Measurements from ENCODE around the gene TRRAP. TPM values are rescaled to one million over a fixed set of nuclear protein-coding genes. Genes with fewer than 3 reads are reported as not detected.

TRRAP gene
- total RNA-seq, 4 donors from 2014 or later = 27.2 to 35.8 (median 30.1) TPM

DNA sequence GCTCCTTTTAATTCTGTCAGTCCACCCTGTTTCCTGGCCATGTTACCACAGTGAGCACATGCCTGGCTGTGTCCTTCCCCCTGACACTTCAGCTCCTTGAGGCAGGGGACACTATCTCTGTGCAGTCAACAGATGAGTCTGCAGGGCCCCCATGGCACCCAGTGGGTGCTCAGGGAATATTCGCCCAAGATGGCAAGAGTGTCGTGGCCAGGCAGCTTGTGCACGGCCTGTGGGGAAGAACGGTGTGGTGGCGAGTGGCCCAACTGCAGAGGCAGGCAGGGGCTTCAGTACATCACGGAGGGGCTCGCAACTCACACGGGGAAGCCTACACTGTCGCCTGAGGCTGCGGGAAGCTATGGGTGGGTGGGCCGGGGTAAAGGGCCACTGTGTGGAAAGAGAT is 91.1 kb downstream of the TRRAP start:
- no peak for DNase-seq (ENCODE audit: low spot score)
- ATAC-seq (ENCODE audit: low FRiP score) = no peak
- TF ChIP-seq, protein P1, sequence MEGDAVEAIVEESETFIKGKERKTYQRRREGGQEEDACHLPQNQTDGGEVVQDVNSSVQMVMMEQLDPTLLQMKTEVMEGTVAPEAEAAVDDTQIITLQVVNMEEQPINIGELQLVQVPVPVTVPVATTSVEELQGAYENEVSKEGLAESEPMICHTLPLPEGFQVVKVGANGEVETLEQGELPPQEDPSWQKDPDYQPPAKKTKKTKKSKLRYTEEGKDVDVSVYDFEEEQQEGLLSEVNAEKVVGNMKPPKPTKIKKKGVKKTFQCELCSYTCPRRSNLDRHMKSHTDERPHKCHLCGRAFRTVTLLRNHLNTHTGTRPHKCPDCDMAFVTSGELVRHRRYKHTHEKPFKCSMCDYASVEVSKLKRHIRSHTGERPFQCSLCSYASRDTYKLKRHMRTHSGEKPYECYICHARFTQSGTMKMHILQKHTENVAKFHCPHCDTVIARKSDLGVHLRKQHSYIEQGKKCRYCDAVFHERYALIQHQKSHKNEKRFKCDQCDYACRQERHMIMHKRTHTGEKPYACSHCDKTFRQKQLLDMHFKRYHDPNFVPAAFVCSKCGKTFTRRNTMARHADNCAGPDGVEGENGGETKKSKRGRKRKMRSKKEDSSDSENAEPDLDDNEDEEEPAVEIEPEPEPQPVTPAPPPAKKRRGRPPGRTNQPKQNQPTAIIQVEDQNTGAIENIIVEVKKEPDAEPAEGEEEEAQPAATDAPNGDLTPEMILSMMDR (IDR thresholded peaks at IDR 0.05) = no peak

DNA sequence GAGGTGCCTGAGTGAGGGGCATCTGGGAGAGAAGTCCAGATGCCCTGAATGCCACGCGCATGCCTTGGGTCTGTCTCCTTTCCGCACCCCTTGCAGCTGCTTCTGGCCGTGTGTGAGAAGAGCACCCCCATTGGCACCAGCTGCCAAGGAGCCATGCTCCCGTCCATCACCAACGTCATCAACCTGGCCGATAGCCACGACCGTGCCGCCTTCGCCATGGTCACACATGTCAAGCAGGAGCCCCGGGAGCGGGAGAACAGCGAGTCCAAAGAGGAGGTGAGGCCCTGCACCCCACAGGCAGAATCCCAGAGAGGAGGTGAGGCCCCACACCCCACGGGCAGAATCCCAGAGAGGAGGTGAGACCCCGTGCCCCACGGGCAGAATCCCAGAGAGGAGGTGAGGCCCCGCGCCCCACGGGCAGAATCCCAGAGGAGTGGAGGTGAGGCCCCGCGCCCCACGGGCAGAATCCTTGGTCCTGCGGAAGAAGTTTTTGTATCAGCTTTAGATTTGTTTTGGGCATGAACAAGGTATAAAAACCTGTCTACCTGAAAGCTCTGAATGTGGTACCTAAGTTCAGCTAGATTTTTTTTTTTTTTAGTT is 91.8 kb downstream of the TRRAP start:
- no peak for ATAC-seq (ENCODE audit: low FRiP score)
- DNase-seq (ENCODE audit: low spot score) = no peak
- TF ChIP-seq, protein P1 (IDR thresholded peaks at IDR 0.05) = no peak

DNA sequence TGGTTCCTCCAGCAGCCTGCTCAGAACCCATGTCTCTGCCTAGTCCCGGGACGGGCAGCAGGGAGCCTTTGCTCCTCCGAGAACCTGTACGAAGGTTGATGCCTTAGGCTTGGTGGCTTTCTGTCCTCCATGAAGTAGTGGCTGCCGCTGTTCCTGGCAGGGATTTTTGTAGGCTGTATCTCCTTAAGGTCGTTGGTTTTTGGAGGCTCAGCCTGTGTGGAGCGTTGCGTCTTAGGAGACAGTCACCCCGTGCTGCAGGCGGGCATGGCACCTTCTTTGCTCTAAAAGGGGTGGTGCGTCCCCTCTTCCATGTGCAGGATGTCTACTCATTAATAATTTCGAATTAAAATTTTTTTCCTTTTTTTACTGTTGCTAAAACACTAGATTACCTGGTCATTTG is 92.5 kb downstream of the TRRAP start:
- ATAC-seq (ENCODE audit: low FRiP score) (no peak), DNase-seq (ENCODE audit: low spot score) (no peak)
- TF ChIP-seq, protein P1 (IDR thresholded peaks at IDR 0.05) = no peak

DNA sequence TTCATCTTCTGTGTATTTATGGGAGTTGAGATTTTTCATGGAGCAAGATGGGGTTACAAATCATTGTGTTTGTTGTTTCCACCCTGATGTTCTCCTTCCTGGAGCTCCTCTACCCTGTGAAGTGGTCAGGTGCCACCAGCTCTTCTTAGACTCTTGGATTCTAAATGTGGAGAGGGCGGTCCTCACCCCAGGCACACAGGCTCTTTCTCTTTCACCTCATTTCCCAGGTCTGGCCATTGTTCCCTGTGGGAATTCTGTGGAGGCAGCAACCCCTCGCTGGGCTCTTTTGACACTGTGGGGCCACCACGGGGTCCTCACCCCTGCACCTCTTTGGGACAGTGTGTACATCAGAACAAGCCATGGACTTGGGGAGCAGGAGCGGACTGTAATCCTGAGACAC is 95.9 kb downstream of the TRRAP start:
- ATAC-seq (ENCODE audit: low FRiP score) (no peak), DNase-seq (ENCODE audit: low spot score) (no peak)
- TF ChIP-seq, protein P1 (IDR thresholded peaks at IDR 0.05) = no peak

DNA sequence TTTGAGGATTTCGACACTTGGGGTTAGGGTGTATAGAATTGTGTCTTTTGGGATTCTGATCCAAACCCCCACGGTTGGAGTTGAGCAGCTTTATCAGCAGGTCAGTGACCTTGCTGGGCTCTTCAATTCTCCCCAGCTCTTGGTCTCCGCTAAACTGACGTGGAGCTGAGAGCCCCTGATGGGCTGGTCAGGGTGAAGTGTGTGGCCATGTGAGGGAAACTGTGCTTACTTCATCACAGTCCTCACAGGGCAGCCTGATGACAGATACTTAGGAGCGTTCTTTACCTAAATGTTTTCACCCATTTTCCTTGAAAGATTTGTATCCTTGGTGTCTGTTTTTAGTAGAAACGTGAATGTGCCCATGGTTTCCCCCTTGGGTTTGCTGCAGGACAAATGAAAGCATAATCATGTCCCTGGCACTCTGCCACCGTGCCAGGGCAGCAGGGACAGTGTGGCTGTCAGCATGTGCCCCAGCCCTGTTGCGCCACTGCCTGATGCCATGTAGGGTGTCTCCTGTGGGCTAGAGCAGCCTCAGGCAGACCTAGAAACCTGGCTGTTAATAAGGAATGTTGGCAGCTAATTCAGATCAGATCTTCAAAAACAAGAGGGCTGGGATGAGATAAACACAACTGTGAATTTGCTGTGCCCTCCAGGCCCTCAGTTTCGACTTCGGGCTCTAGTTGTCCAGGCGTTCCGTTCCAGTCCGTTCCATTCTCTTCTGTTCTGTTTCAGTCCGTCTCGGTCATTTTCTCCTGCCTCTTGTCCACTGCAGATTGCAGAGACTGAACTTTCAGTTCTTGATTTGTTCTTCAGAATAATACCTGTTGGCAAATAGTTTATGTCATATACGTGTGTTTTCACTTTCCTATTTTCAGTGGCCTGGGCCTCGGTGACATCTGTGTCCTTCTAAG is 96.8 kb downstream of the TRRAP start:
- ATAC-seq (ENCODE audit: low FRiP score) = no peak

DNA sequence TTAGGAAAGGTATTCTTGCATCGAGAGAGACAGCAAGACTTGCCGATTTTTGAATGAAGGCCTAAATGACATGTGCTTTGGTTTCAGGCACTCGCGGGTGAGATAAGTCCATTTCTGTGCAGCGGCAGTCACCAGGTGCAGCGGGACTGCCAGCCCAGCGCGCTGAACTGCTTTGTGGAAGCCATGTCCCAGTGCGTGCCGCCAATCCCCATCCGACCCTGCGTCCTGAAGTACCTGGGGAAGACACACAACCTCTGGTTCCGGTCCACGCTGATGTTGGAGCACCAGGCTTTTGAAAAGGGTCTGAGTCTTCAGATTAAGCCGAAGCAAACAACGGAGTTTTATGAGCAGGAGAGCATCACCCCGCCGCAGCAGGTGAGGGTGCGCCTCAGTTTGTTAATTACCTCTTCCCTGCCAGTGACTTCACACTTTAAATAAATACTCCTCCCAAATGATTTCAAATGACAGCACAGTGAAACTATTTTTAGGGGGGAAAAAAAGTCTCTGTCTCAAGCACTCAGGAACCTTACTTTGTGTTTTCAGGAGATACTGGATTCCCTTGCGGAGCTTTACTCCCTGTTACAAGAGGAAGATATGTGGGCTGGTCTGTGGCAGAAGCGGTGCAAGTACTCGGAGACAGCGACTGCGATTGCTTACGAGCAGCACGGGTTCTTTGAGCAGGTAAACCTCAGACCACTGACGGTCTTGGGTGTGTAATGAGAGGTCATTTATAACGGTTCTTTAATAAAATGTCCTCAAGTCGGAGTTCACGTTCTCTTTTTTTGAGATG is 98.3 kb downstream of the TRRAP start:
- TF ChIP-seq, protein P1 (IDR thresholded peaks at IDR 0.05) = no peak
- no peak for ATAC-seq (ENCODE audit: low FRiP score)
- DNase-seq (ENCODE audit: low spot score) = no peak

More for the DNA sequence above, 96.8 kb downstream of the TRRAP start:
- DNase-seq (ENCODE audit: low spot score) = no peak
- TF ChIP-seq, protein P1 (IDR thresholded peaks at IDR 0.05) = no peak

Data from omental fat pad (tissue), 4 donors.